Stimulated activated CD8-positive, alpha-beta memory T cell treated with anti-CD3 and anti-CD28 coated beads, Interleukin-4, amount 100 ng/mL, for 24 hours (primary cell): Measurements from ENCODE around the gene FANCD2.
"Not testable (repeated sequence)": the region's sequence is repeated elsewhere in the genome, so short reads cannot be mapped to it uniquely, and the experiment has no call there.

Experiments used
- DNase-seq: peaks from one replicate; pipeline ENCODE4 v3.0.0-alpha.2; 2020; ENCODE audit warnings: low read depth

FANCD2 gene

GRCh38 chr3:10026084-10026890 lies at the start of gene FANCD2:
Gene FANCD2 (plus strand): TSS chr3:10026437. CDS start chr3:10028658, 2,221 bp downstream.
- peak; percentile 89 for DNase-seq

- no peak for DNase-seq
These were observed 49.2 kb upstream of the FANCD2 start for GRCh38 chr3:9976721-9977709.

- DNase-seq: no peak
These were observed 47.4 kb upstream of the FANCD2 start for GRCh38 chr3:9978710-9979305.

GRCh38 chr3:9980251-9980650 lies 46.0 kb upstream of the FANCD2 start:
- no peak for DNase-seq

GRCh38 chr3:9986230-9986725 lies 40.0 kb upstream of the FANCD2 start:
- no peak for DNase-seq

GRCh38 chr3:9994086-9994844 lies 32.0 kb upstream of the FANCD2 start:
- DNase-seq: no peak

- no peak for DNase-seq
These were observed 25.6 kb upstream of the FANCD2 start for GRCh38 chr3:10000686-10001085.

- no peak for DNase-seq
These were observed 23.3 kb upstream of the FANCD2 start for GRCh38 chr3:10002951-10003350.

GRCh38 chr3:10004506-10004905 lies 21.7 kb upstream of the FANCD2 start:
- no peak for DNase-seq

GRCh38 chr3:10004960-10005564 lies 21.2 kb upstream of the FANCD2 start:
- no peak for DNase-seq

GRCh38 chr3:10006048-10006761 lies 20.0 kb upstream of the FANCD2 start:
- no peak for DNase-seq

GRCh38 chr3:10006762-10007090 lies 19.5 kb upstream of the FANCD2 start:
- DNase-seq: no peak

- DNase-seq: no peak
These were observed 19.0 kb upstream of the FANCD2 start for GRCh38 chr3:10007126-10007782.

GRCh38 chr3:10008216-10008587 lies 18.0 kb upstream of the FANCD2 start:
- DNase-seq: not testable (repeated sequence)

GRCh38 chr3:10008588-10009344 lies 17.5 kb upstream of the FANCD2 start:
- DNase-seq: peak; percentile 54

GRCh38 chr3:10010421-10010877 lies 15.8 kb upstream of the FANCD2 start:
- DNase-seq: no peak

GRCh38 chr3:10010878-10011465 lies 15.3 kb upstream of the FANCD2 start:
- DNase-seq: peak; percentile 79

- DNase-seq: no peak
These were observed 14.6 kb upstream of the FANCD2 start for GRCh38 chr3:10011631-10012030.

- no peak for DNase-seq
These were observed 14.1 kb upstream of the FANCD2 start for GRCh38 chr3:10012106-10012505.
